Measurements from ENCODE around the gene C2CD2. TPM values are rescaled to one million over a fixed set of nuclear protein-coding genes. Genes with fewer than 3 reads are reported as not detected.
A peak's percentile ranks its signal among the peaks of the same experiment; 100 is the strongest.

The C2CD2 gene
- total RNA-seq, result 18.0 and 22.3 TPM in 2 replicates
- 20.3 and 22.2 TPM in 2 replicates for polyA plus RNA-seq
- polyA plus RNA-seq (2012), result 13.3 and 14.1 TPM in 2 replicates
- polyA minus RNA-seq (ENCODE audit: low replicate concordance), result 65.9 and 70.7 TPM in 2 replicates

DNA sequence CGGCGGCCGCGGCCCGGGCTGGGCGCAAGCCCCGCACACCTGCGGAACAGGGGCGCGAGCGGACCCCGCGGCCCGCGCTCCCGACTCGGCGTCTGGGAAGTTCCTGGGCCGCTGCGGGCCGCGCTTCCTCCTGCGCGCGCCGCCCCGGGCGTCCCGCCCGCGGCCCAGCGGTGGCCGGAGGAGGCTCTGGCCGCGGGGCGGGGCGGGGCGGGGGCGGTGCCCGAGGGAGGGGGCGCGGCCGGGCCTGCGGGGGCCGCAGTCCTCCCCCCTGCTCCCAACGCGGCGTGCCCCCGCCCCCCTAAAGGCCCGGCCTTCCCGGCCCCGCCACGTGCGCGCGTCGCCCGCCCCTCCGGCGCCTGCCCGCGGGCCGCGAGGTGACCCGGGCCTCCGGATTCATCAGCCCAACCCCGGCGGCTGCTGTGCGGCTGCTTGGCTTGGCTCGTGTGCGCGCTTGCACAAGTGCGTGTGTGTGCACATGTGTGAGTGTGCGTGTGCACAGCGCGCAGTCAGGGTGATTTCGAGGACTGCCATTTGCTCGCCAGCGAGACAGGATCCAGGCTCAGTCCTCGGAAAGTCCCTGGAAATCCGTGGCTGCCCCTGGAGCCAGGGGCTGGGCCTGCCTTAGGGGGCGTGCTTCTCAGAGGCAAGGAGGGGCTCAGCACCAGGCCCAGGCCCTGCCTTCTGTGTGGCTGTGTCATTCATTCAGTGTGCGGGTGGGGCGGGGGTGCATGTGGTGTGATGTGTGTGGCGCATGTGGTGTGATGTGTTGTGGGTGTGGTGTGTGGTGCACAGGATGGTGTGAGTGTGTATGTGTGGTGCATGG, at the start of gene C2CD2:
TSS of gene C2CD2 (minus strand) at position 188 of the 823 bp plus-strand sequence. CDS start 370 bp downstream, outside the sequence.
- Histone ChIP-seq H3K9me3 (ENCODE audit: control insufficient read depth, insufficient read depth, low read depth, low read length) (no peaks in the 10 kb centered on the region), H3K4me3 (replicated peaks in 1 of 4; ENCODE audit: control extremely low read depth in 1 of 4, insufficient read depth in 1 of 4, low read depth in 3 of 4, low read length in 4 of 4) (peak within 1 kb of the TSS; percentile 58 to 78 (median 67)), H3K4me1 (ENCODE audit: control insufficient read depth, extremely low read depth, insufficient read depth, low read length) (peaks cover 19% of the 10 kb centered on the region), H3K36me3 (ENCODE audit: control insufficient read depth, insufficient read depth, low read length) (no peaks in the 10 kb centered on the region), H2AFZ (ENCODE audit: low read length) (peak within 1 kb of the TSS; percentile 80), H3K4me2 (ENCODE audit: extremely low read depth, insufficient read depth, low read length) (peak within 1 kb of the TSS; percentile 96), H3K27ac (ENCODE audit: insufficient read depth, low read length) (peak within 1 kb of the TSS; percentile 74), H4K20me1 (ENCODE audit: control insufficient read depth, extremely low read depth, insufficient read depth, low read length) (no peaks in the 10 kb centered on the region), H3K27me3 (ENCODE audit: control insufficient read depth, insufficient read depth, low read length) (no peaks in the 10 kb centered on the region), H3K9ac (ENCODE audit: insufficient read depth, low read length) (peak within 1 kb of the TSS; percentile 83), H3K79me2 (ENCODE audit: control insufficient read depth, insufficient read depth, low read length) (peaks cover 34% of the 10 kb centered on the region)
- TF ChIP-seq, protein P1, sequence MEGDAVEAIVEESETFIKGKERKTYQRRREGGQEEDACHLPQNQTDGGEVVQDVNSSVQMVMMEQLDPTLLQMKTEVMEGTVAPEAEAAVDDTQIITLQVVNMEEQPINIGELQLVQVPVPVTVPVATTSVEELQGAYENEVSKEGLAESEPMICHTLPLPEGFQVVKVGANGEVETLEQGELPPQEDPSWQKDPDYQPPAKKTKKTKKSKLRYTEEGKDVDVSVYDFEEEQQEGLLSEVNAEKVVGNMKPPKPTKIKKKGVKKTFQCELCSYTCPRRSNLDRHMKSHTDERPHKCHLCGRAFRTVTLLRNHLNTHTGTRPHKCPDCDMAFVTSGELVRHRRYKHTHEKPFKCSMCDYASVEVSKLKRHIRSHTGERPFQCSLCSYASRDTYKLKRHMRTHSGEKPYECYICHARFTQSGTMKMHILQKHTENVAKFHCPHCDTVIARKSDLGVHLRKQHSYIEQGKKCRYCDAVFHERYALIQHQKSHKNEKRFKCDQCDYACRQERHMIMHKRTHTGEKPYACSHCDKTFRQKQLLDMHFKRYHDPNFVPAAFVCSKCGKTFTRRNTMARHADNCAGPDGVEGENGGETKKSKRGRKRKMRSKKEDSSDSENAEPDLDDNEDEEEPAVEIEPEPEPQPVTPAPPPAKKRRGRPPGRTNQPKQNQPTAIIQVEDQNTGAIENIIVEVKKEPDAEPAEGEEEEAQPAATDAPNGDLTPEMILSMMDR (conservative IDR thresholded peaks at IDR 0.05 in 1 of 2, IDR thresholded peaks at IDR 0.05 in 1 of 2; ENCODE audit: low read depth in 1 of 2, low read length in 2 of 2), result peak in 1 of 2 donors; percentile 8
- TF ChIP-seq EZH2 (IDR thresholded peaks at IDR 0.05; ENCODE audit: low read length, missing control alignments), result no peak
- DNase-seq (ENCODE audit: low read depth in 2 of 2), result peak; percentile 71 to 76

- Histone ChIP-seq H3K27me3 (ENCODE audit: control insufficient read depth, insufficient read depth, low read length) (no peaks in the 10 kb centered on the region), H3K4me2 (ENCODE audit: extremely low read depth, insufficient read depth, low read length) (peak overlapping the region; percentile 11), H3K4me3 (replicated peaks in 1 of 4; ENCODE audit: control extremely low read depth in 1 of 4, insufficient read depth in 1 of 4, low read depth in 3 of 4, low read length in 4 of 4) (no peak overlapping the region), H3K4me1 (ENCODE audit: control insufficient read depth, extremely low read depth, insufficient read depth, low read length) (peaks cover 2% of the 10 kb centered on the region), H2AFZ (ENCODE audit: low read length) (no peak overlapping the region), H3K27ac (ENCODE audit: insufficient read depth, low read length) (peak overlapping the region; percentile 57), H4K20me1 (ENCODE audit: control insufficient read depth, extremely low read depth, insufficient read depth, low read length) (no peaks in the 10 kb centered on the region), H3K9ac (ENCODE audit: insufficient read depth, low read length) (no peak overlapping the region), H3K9me3 (ENCODE audit: control insufficient read depth, insufficient read depth, low read depth, low read length) (no peaks in the 10 kb centered on the region), H3K79me2 (ENCODE audit: control insufficient read depth, insufficient read depth, low read length) (peaks cover 29% of the 10 kb centered on the region), H3K36me3 (ENCODE audit: control insufficient read depth, insufficient read depth, low read length) (peaks cover 4% of the 10 kb centered on the region)
- peak in 1 of 2 donors; percentile 73 for DNase-seq (ENCODE audit: low read depth in 2 of 2)
- no peak for TF ChIP-seq EZH2 (IDR thresholded peaks at IDR 0.05; ENCODE audit: low read length, missing control alignments)
- TF ChIP-seq, protein P1 (conservative IDR thresholded peaks at IDR 0.05 in 1 of 2, IDR thresholded peaks at IDR 0.05 in 1 of 2; ENCODE audit: low read depth in 1 of 2, low read length in 2 of 2), result no peak
These were observed 49.2 kb upstream of the C2CD2 start for GRCh38 chr21:42003051-42003461.

GRCh38 chr21:42002421-42002958, 48.7 kb upstream of the C2CD2 start:
- H3K36me3 ChIP-seq (ENCODE audit: control insufficient read depth, insufficient read depth, low read length), result peaks cover 2% of the 10 kb centered on the region
- no peaks in the 10 kb centered on the region for H3K27me3 ChIP-seq (ENCODE audit: control insufficient read depth, insufficient read depth, low read length)
- peak overlapping the region; percentile 57 for H3K27ac ChIP-seq (ENCODE audit: insufficient read depth, low read length)
- H3K9ac ChIP-seq (ENCODE audit: insufficient read depth, low read length), result no peak overlapping the region
- H3K4me3 ChIP-seq (replicated peaks in 1 of 4; ENCODE audit: control extremely low read depth in 1 of 4, insufficient read depth in 1 of 4, low read depth in 3 of 4, low read length in 4 of 4), result no peak overlapping the region
- peaks cover 2% of the 10 kb centered on the region for H3K4me1 ChIP-seq (ENCODE audit: control insufficient read depth, extremely low read depth, insufficient read depth, low read length)
- H3K9me3 ChIP-seq (ENCODE audit: control insufficient read depth, insufficient read depth, low read depth, low read length), result no peaks in the 10 kb centered on the region
- peaks cover 24% of the 10 kb centered on the region for H3K79me2 ChIP-seq (ENCODE audit: control insufficient read depth, insufficient read depth, low read length)
- H3K4me2 ChIP-seq (ENCODE audit: extremely low read depth, insufficient read depth, low read length), result no peak overlapping the region
- no peaks in the 10 kb centered on the region for H4K20me1 ChIP-seq (ENCODE audit: control insufficient read depth, extremely low read depth, insufficient read depth, low read length)
- H2AFZ ChIP-seq (ENCODE audit: low read length), result no peak overlapping the region
- peak; percentile 72 to 98 for DNase-seq (ENCODE audit: low read depth in 2 of 2)
- TF ChIP-seq, protein P1 (conservative IDR thresholded peaks at IDR 0.05 in 1 of 2, IDR thresholded peaks at IDR 0.05 in 1 of 2; ENCODE audit: low read depth in 1 of 2, low read length in 2 of 2), result no peak
- TF ChIP-seq EZH2 (IDR thresholded peaks at IDR 0.05; ENCODE audit: low read length, missing control alignments), result no peak
